Measurements from ENCODE around the gene FAM13C.

The FAM13C gene

GRCh38 chr10:59317066-59317465, 45.3 kb downstream of the FAM13C start:
- DNase-seq (ENCODE audit: low read depth in 3 of 3), result no peak

- no peak for DNase-seq (ENCODE audit: low read depth in 3 of 3)
Measured at GRCh38 chr10:59315465-59315864, 46.9 kb downstream of the FAM13C start.

- DNase-seq (ENCODE audit: low read depth in 3 of 3), result no peak
Measured at GRCh38 chr10:59314268-59314667, 48.1 kb downstream of the FAM13C start.

GRCh38 chr10:59312247-59312646, 50.1 kb downstream of the FAM13C start:
- DNase-seq (ENCODE audit: low read depth in 3 of 3), result no peak

- DNase-seq (ENCODE audit: low read depth in 3 of 3), result no peak
Measured at GRCh38 chr10:59311025-59311424, 51.3 kb downstream of the FAM13C start.

GRCh38 chr10:59310324-59310914, 51.9 kb downstream of the FAM13C start:
- no peak for DNase-seq (ENCODE audit: low read depth in 3 of 3)

- no peak for DNase-seq (ENCODE audit: low read depth in 3 of 3)
Measured at GRCh38 chr10:59304521-59305097, 57.7 kb downstream of the FAM13C start.

- DNase-seq (ENCODE audit: low read depth in 3 of 3), result no peak
Measured at GRCh38 chr10:59303018-59303417, 59.3 kb downstream of the FAM13C start.

GRCh38 chr10:59302381-59302780, 60.0 kb downstream of the FAM13C start:
- no peak for DNase-seq (ENCODE audit: low read depth in 3 of 3)

GRCh38 chr10:59301067-59301754, 61.1 kb downstream of the FAM13C start:
- DNase-seq (ENCODE audit: low read depth in 3 of 3), result no peak

GRCh38 chr10:59300386-59300785, 62.0 kb downstream of the FAM13C start:
- no peak for DNase-seq (ENCODE audit: low read depth in 3 of 3)

GRCh38 chr10:59299933-59300332, 62.4 kb downstream of the FAM13C start:
- no peak for DNase-seq (ENCODE audit: low read depth in 3 of 3)

GRCh38 chr10:59290448-59290847, 71.9 kb downstream of the FAM13C start:
- DNase-seq (ENCODE audit: low read depth in 3 of 3), result no peak

GRCh38 chr10:59289853-59290252, 72.5 kb downstream of the FAM13C start:
- DNase-seq (ENCODE audit: low read depth in 3 of 3), result no peak

- no peak for DNase-seq (ENCODE audit: low read depth in 3 of 3)
Measured at GRCh38 chr10:59287587-59288255, 74.6 kb downstream of the FAM13C start.

- no peak for DNase-seq (ENCODE audit: low read depth in 3 of 3)
Measured at GRCh38 chr10:59285848-59286247, 76.5 kb downstream of the FAM13C start.

- no peak for DNase-seq (ENCODE audit: low read depth in 3 of 3)
Measured at GRCh38 chr10:59285073-59285472, 77.3 kb downstream of the FAM13C start.

GRCh38 chr10:59284118-59284975, 78.0 kb downstream of the FAM13C start:
- no peak for DNase-seq (ENCODE audit: low read depth in 3 of 3)

- DNase-seq (ENCODE audit: low read depth in 3 of 3), result no peak
Measured at GRCh38 chr10:59283456-59284091, 78.8 kb downstream of the FAM13C start.

GRCh38 chr10:59281861-59282260, 80.5 kb downstream of the FAM13C start:
- no peak for DNase-seq (ENCODE audit: low read depth in 3 of 3)

GRCh38 chr10:59279991-59280505, 82.3 kb downstream of the FAM13C start:
- no peak for DNase-seq (ENCODE audit: low read depth in 3 of 3)
